Kidney tubule cell (primary cell): ENCODE data around the gene ATF4.

ENCODE experiments used
- DNase-seq: peaks from one replicate; pipeline ENCODE4 v3.0.0-alpha.2; 2018; ENCODE audit warnings: low spot score

Gene ATF4

DNA sequence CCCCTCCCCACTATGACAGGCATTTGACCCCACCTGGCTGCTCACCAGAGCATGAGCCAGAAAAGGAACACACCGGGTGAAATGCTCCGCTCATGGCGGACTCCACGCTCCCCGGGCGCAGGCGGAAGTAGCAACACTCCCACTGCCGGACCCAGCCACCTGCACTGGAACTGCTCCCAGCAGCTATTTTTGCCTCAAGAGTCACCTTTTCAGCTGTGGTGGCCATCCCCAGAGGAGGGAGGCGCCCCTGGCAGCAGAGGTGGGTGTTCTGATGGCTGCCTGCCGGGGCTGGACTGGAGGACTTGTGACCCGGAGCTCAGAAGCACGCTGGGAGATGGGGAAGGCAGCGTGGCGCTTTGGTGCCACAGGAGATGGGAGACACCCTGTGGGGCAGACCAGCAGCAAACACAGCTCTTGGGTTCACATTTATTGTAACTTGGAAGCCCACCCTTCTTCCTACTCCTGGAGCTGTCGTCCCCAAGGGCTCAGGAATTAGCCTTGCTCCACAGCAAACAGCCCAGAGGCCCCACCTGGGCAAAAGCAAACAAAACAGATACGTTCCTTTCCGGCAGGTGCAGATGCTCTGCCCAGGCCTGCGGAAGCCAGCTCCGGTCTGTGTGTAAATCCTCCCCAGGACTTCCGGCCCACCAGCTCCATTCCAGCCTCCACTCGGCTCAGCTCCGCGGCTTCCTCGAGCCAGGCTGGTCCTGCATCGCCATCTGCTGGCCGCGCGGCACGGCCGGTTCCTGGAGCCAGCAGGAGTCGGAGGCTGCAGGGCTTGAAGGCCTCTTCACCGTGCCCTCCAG, 8.5 kb downstream of the ATF4 start:
- peak; percentile 93 for DNase-seq

- no peak for DNase-seq
These were observed 9.1 kb downstream of the ATF4 start for GRCh38 chr22:39529487-39529851.

- DNase-seq: no peak
These were observed 9.8 kb downstream of the ATF4 start for GRCh38 chr22:39530116-39530515.

DNA sequence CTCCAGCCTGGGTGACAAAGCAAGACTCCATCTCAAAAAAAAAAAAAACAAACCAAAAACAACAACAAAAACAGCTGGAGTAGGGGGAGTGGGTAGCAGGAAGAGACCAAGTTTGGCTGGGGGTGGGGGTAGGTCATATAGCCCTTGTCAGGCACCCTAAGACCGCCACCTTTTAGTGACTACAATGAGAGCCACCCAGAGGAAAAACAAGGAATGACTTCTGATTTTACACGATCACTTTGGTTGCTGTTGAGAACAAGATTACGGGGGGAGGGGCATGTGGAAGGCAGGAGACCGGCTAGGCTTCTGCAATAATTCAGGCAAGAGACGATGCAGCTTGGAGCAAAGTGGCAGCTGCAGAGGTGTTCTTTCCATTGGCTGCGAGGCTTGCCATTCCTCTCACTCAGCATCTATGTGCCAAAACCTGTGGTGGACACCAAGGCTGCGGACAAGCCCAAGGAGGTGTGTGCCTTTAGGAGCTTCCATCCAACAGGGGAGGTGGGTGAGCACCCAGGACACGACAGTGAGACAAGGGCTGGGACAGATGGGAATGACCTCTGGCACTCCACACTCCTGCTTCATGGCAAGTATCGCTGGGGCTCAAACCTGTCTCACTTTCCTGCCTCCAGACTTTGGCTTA, 10.4 kb downstream of the ATF4 start:
- peak; percentile 35 for DNase-seq

GRCh38 chr22:39532215-39533073, 12.1 kb downstream of the ATF4 start, which contains the start of gene RPS19BP1:
Gene RPS19BP1 (minus strand): TSS chr22:39532748. CDS start chr22:39532738, 10 bp downstream.
- peak; percentile 100 for DNase-seq

DNA sequence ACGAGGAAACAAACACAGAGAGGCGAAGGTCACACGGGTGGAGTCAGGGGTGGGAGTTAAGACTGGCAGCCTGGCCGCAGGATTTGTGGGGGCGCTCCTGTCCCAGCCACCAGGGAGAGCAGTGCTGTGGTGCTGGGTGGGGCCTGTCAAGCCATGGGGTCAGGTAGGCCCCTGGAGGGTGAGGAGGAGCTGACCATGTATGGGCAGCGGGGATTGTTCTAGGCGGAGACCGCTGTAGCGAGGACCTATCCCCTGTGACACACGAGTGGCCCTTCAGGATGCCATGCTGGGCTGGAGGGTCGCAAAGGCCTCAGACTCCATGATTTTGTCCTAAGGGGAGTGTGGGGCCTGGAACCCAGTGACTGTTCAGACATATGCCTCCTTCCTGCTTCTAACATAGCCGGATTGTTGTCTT, 13.7 kb downstream of the ATF4 start:
- no peak for DNase-seq

DNA sequence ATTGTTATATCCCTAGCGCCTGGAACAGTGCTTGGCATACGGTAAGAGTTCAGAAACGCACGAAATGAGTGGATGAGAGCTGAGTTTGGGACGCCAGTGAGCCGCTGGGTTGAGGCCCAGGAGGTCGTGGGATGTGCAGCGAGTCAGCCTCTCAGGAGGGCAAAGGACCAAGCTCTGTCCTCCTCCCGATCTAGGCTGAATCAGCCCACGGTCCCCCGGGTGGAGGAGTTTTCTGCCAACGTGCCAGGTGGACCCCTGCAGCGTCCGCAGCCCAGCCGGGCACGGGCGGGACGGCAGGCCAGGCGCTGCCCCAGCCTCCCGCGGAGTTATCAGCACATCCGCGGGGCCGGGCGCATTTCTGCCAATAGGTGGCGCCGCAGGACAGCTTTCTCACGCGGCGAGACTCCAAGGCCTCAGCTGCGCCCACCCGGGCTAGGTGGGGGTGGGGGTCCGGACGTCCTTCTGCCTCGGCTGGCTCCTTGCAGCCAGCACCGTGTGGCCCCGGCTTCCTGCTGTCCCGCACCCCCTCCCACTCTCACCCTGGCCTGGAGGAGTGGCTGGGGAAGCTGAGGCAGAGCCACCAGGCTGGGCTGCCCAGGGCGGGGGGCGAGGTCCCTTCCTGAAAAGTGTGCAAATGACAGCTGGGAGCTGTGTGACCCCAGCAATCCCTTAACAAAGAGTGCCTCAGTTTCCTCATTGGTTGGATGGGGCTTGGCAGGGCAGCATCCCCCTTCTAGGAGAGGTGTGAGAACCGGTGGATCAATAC, 14.4 kb downstream of the ATF4 start:
- peak; percentile 72 for DNase-seq

GRCh38 chr22:39535357-39535725, 15.0 kb downstream of the ATF4 start:
- DNase-seq: no peak

GRCh38 chr22:39535831-39536449, 15.6 kb downstream of the ATF4 start:
- no peak for DNase-seq

DNA sequence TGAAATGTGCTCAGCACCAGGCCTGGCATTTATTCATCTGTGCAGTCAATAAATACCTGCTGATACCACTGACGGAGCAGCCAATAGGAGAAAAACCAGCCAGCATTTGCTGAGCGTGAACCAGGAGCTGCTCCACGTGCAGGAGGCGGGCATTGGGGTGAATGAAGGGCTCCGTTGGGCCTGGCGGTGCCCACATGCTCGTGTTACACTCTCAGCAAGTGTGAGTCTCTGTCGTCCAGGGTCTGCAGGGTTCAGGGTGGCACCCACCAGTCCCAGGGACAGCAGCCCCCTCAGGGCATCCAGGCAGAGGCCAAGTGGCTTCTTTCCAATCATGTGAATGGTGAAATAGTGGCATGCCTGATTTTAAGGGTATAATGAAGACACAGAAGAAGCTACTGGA, 16.3 kb downstream of the ATF4 start:
- DNase-seq: no peak

- DNase-seq: no peak
These were observed 17.6 kb downstream of the ATF4 start for GRCh38 chr22:39537975-39538374.

GRCh38 chr22:39543095-39543494, 22.7 kb downstream of the ATF4 start:
- no peak for DNase-seq

GRCh38 chr22:39545386-39546365, 25.3 kb downstream of the ATF4 start:
- peak; percentile 35 for DNase-seq

DNA sequence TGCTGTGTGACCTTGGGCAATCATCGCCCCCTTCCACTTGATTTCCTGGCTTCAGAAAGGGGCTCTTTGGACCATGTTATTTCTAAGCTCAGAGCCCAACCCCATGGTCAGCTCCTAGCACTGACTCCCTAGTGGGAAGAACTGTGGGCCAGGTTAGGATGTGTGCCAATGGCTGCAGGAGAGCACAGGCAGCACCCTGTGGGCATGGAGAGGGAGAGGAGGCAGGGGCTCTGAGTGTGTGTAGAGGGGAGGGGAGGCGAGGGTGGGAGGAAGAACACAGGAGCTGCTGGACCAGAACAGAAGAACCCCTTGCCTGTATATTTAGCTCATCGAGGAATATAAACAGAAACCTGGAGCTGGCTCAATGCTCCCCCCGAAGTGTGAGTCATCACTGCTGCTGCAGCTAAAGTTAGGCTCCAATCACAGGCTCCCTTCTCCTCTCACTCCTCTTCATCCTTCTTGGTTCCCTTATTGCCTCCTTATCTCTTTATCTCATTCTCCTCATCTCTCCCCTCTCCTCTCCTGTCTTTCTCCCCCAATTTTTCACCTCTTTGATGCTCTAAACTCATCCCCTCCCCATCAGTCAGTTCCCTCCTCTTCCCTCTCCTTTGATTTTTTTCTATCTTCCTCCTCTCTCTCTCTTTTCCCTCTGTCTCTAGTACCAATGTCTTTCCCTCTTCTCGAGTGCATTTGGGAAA, 26.7 kb downstream of the ATF4 start:
- peak; percentile 46 for DNase-seq

DNA sequence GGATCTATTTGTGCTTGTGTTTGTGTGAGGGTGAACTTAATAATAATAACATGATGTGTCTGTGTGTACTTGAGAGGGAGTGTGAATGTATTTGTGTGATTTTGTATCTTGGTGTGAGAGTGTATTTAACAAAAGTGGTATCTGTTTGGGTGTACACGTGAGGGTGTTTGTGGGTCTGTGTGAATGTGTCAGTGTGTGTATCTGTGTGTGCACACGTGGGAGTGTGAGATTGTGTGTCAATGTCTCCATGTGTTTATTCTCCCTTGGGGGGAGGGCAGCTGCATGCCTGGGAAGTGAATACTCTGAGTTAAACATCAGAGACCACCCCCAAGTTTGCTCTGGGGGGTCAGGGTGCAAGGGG, 27.2 kb downstream of the ATF4 start:
- DNase-seq: no peak

- no peak for DNase-seq
These were observed 33.1 kb downstream of the ATF4 start for GRCh38 chr22:39553429-39553828.

DNA sequence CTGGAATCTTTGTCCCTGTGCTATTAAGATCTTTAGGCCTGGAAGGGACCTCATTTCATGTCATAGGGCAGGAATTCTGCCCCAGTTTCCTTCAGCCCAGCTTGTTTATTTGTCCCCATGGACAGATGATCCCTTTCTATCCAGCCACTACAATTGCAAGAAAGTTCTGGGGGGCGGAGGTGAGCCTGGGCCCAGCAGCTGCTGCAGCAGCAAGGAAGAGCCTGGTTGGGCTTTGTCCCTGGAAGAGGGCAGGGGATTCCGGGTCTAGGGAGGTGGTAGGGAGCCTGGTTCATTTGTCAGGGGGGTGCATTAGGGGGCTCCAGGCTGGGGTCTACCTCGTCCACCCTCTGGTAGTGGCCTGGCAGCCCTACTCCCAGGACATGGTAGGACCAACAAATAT, 33.8 kb downstream of the ATF4 start:
- no peak for DNase-seq

GRCh38 chr22:39556970-39557841, 36.8 kb downstream of the ATF4 start:
- no peak for DNase-seq

DNA sequence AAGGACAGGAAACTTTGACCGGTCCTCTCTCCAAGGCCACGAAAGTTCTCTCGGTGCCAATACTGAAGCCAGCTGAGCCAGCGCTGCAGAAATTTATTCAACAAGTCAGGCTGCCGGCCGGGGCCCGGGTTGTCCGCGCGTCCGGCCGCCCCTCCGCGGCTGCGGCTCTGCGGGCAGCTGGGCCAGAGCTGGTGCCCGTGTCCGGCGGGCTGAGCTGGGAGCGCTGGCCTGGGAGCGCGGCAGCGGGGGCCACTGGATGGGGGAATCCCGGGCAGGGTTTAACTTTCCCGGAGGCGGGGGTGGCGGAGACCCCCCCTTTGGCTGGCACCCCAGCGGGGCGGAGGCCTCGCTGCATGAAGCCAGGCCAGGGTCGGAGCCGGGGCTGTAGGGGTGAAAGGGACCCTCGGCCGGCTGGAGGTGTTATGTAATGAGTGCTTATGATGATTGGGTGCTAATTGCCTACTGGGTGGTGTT, 37.9 kb downstream of the ATF4 start:
- no peak for DNase-seq
